LNCaP clone FGC (cell line): ENCODE results near the gene LYRM4.

Experiments used
- DNase-seq: peaks from one replicate; pipeline ENCODE4 v3.0.0-alpha.2; 2011; ENCODE audit warnings: low read depth
- H3K4me3 ChIP-seq: 2 replicates; pipeline ENCODE4 v1.5.1; 2011; ENCODE audit warnings: mild to moderate bottlenecking, low read depth, low read length, control low read depth
- TF ChIP-seq, protein P1 (sequence below): IDR thresholded peaks from 2 replicates; pipeline ENCODE4 v1.5.1; 2012; ENCODE audit warnings: mild to moderate bottlenecking; ENCODE audit not compliant: control insufficient read depth, insufficient read depth; ENCODE audit errors: extremely low read depth

Gene LYRM4

DNA sequence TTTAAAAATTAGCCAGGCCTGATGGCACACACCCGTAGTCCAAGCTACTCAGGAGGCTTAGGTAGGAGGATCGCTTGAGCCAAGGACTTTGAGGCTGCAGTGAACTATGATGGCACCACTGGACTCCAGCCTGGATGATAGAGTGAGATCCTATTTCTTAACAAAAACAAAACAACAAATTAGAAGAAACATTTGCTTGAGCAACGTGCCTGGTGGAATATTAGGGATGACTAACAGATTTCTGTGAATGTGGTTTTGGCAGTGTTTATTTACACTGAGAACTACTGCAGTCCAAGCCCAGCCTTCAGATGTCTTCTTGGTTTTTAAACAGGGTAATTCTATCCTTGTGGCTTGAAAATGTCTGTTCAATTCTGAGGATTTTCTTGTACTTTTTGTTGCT, 166.4 kb downstream of the LYRM4 start:
- TF ChIP-seq, protein P1, sequence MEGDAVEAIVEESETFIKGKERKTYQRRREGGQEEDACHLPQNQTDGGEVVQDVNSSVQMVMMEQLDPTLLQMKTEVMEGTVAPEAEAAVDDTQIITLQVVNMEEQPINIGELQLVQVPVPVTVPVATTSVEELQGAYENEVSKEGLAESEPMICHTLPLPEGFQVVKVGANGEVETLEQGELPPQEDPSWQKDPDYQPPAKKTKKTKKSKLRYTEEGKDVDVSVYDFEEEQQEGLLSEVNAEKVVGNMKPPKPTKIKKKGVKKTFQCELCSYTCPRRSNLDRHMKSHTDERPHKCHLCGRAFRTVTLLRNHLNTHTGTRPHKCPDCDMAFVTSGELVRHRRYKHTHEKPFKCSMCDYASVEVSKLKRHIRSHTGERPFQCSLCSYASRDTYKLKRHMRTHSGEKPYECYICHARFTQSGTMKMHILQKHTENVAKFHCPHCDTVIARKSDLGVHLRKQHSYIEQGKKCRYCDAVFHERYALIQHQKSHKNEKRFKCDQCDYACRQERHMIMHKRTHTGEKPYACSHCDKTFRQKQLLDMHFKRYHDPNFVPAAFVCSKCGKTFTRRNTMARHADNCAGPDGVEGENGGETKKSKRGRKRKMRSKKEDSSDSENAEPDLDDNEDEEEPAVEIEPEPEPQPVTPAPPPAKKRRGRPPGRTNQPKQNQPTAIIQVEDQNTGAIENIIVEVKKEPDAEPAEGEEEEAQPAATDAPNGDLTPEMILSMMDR, result no peak
- DNase-seq, result no peak
- H3K4me3 ChIP-seq, result no peak overlapping the region

DNA sequence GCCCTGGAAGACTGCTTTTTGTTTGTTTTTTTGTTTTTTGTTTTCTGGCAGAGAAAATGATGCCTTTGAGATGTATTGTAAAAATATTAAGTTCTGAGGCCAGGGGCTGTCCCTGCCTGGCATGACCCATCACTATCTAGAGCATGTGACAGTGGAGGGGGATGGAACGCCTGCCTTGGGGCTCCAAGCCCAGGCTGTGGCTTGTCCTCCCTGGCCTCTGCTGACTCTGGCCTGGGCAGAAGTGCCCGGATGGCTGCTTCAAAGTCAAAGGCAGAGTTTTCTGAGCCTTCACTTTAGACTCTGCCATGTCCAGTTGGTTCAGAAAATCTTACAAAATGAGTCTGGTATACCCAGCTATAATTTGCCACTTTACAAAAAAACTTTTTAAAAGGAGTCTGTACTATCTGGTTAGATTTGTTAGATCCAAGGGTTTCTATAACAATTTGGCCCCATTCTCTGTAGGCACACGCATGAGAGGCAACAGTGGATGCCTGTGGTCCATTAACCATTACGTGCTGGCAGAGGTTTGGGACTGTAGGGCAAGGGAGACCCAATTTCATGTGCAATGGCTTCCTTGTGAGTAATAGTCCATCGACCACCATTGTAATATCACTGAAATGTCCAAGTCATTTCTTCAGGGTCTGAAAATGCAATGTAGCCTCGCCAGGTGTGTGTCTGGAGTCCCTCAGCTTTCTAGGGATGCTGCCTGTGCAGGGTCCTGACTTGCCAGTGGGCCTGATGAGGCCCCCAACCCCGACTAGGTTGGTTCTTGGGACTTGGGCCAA, 167.3 kb downstream of the LYRM4 start:
- H3K4me3 ChIP-seq, result no peak overlapping the region
- TF ChIP-seq, protein P1, result no peak
- DNase-seq, result no peak

DNA sequence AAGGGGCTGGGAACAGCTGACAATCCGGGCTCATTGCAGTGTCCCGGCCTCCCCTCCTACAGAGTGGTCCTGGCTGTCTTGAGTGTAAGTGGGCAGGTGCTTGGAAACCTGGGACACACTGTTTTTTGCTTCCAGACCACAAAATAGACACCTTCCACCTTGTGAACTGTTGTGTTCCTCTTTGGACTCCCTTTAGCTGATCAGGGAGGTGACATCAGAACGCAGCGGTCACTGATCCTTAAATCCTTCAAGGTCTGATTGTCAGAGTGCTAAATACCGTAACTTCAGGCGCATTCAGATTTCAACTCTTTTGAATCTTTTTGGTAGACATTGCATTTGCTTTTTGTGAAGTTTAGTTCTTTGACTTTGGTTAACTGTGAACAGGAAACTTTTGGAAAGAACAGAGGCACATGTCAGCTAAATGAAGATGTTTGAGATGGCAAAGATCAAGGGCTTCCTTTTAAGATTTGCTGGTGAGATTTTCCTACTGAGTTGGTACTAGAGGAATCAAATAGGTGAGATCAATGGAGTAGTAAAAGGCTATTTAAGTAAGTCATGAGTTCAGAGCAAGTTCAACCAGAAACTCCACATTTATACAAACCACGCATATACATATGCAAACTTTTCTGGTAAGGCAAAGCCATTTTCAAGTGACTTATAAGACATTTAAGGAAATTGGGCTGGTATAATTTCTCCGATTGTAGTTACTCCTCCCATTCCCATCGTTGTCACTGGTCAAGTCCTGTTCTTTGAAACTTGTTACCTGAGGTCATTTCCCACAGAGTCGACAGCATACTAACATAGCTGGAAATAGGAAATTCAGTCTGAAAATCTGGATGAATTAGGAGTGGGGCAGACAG, 169.3 kb downstream of the LYRM4 start:
- TF ChIP-seq, protein P1, result no peak
- no peak for DNase-seq
- no peak overlapping the region for H3K4me3 ChIP-seq

DNA sequence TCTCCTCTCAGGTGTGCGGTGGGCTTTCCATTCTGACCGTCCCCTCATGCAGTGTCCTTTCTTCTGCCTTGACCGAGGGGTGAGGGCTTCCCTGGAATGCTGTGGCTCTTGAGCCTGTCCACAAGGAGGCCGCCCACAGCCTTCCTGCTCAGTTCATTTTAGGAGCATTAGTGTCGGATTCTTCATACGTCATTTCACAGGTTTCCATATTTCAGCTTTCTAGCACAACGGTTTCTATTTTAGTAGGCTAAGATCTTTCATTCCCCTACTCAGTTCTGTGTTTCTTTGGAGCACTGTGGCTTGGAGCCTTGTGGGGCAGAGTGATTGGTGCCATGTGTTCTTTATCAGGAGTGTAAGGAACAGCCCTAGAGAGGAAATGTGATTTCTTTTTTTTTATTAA, 170.1 kb downstream of the LYRM4 start:
- TF ChIP-seq, protein P1, result no peak
- no peak overlapping the region for H3K4me3 ChIP-seq
- DNase-seq, result no peak

DNA sequence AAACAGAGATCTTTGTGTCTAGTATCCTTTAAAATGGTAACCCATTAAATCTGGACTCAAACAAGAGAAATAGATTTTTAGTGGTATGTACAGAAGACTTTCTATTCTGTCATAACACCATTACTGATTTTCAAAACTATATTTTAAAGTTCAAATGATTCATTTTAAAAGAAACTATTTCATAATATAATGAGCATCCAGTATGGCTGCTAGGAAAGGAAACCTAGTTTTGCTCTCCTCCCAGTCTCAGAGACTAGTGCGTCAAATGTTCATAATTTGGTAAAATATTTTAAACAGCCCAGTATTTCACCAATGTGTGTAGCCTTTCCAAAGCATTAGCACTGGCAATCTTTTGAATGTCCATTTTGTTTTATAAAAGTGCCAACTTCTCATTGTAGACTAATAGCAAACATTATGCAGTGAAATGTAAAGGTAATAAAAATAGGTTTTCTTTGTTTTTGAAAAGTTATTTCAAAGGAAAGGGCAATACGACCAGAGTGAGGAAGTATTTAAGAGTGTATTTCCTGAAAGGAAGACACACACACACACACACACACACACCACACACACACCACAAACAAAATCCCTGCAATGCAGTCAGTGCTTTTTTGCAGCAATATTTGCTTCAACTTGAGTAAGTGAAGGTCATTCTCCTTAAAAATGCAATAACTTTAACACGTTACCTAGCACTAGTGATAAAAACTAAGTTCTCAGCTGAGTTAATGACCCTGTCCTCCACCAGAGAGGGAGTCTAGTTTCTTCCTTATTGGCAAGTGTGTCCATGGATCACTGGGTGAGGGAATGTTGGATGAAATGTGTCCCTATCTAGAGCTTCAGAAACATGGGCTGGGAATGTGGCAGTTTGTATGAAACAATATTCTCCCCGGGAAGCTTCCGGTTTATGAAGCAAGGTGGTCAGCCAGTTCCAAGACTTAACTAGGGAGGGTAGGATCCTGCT, 171.0 kb downstream of the LYRM4 start:
- no peak overlapping the region for H3K4me3 ChIP-seq
- TF ChIP-seq, protein P1, result no peak
- DNase-seq, result no peak

DNA sequence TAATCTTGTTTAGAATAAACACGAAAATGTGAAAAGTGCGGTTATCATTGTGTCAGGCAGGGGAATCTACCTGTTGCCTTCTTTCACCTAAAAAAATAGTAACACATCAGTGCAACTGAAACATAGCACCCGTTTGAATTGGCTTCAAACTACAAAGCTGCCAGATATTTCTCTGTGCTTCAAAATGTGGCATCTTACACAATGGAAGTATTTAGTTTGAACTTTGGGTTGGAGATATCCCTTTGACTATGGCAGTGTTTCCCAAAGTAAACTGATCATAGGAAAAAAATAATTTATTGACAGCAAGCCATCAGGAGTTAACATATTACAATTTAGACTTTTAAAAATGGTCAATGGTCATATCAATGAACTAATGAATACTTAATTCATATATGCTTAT, 172.0 kb downstream of the LYRM4 start:
- TF ChIP-seq, protein P1, result no peak
- no peak for DNase-seq

More for the DNA sequence above, 172.0 kb downstream of the LYRM4 start:
- no peak overlapping the region for H3K4me3 ChIP-seq
